Measurements from ENCODE around the gene PSMB9. TPM values are rescaled to one million over a fixed set of nuclear protein-coding genes. Genes with fewer than 3 reads are reported as not detected.

Gene PSMB9
- total and polyA plus RNA-seq, 5 donors from 2014 or later: 148 to 896 (median 525) TPM

DNA sequence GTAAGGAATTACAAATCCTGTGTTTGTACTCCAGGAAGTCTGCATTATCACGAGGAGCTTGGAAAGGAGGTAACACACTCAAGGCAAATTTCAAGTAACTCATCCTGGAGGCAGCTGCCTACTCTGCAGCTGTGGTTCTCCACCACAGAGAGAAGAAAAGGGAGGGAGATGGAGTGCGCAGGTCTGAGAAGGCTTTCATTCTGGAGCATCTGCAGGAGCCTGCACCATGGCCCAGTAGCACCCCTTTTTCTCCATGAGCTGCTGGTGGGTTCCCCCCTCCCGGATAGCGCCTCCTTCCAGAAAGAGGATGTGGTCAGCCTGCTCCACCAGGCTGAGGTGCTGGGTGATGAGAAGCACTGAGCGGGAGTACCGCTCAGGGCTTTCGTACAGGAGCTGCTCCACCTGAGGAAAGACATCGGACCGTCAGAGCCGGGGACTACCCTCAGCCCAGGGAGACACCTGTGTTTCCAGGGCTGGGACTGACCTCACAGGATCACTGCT is 8.6 kb upstream of the PSMB9 start:
- H3K36me3 Mint-ChIP-seq: peaks cover 79% of the 10 kb centered on the region
- H3K27ac ChIP-seq (ENCODE audit: insufficient read depth, low read length, poor library complexity, severe bottlenecking): peak overlapping the region; percentile 99
- H3K9me3 Mint-ChIP-seq: no peaks in the 10 kb centered on the region
- H3K9me3 ChIP-seq (ENCODE audit: control insufficient read depth in 2 of 2, low read length in 2 of 2): no peaks in the 10 kb centered on the region
- H3K27me3 Mint-ChIP-seq: peaks cover 4% of the 10 kb centered on the region
- H3K27me3 ChIP-seq (ENCODE audit: control insufficient read depth, insufficient read depth, low read length): no peaks in the 10 kb centered on the region
- H3K4me1 Mint-ChIP-seq: peaks cover 14 to 80% (median 62%) of the 10 kb centered on the region in 4 donors
- peaks cover 68% of the 10 kb centered on the region for H3K36me3 ChIP-seq (ENCODE audit: control insufficient read depth, insufficient read depth, low read length)
- DNase-seq (peak; percentile 39 to 66 (median 54)), ATAC-seq (ENCODE audit: low read depth in 2 of 2) (peak in 1 of 2 donors; percentile 3)
- H3K4me3 ChIP-seq (ENCODE audit: low read depth, low read length): peak overlapping the region; percentile 94
- H3K4me3 Mint-ChIP-seq: peak overlapping the region; percentile 96 to 99 (median 98)
- H3K27ac Mint-ChIP-seq: peak overlapping the region; percentile 100
- H3K4me1 ChIP-seq (ENCODE audit: control insufficient read depth, insufficient read depth, low read length, poor library complexity, severe bottlenecking): peaks cover 90% of the 10 kb centered on the region

DNA sequence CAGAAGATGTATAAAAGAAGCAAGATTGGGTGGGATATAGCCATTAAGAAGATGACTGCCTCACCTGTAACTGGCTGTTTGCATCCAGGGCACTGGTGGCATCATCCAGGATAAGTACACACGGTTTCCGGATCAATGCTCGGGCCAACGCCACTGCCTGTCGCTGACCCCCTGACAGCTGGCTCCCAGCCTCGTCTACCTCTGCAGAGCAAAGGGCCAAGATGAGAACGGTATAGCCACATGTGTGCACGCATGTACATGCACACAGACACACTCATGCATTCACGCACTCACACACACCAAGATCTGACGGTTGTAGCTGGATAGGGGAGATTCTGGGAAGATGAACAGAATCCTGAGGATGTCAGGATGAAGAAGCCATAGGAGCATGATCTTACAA is 7.0 kb upstream of the PSMB9 start:
- Mint-ChIP-seq H3K27me3 (peaks cover 4% of the 10 kb centered on the region), H3K9me3 (no peaks in the 10 kb centered on the region), H3K4me1 (peaks cover 13 to 80% (median 59%) of the 10 kb centered on the region in 4 donors), H3K27ac (peak overlapping the region; percentile 44 to 100 (median 81)), H3K36me3 (peaks cover 77% of the 10 kb centered on the region), H3K4me3 (peak overlapping the region; percentile 96 to 99 (median 98))
- Histone ChIP-seq H3K9me3 (ENCODE audit: control insufficient read depth in 2 of 2, low read length in 2 of 2) (no peaks in the 10 kb centered on the region), H3K27me3 (ENCODE audit: control insufficient read depth, insufficient read depth, low read length) (no peaks in the 10 kb centered on the region), H3K4me1 (ENCODE audit: control insufficient read depth, insufficient read depth, low read length, poor library complexity, severe bottlenecking) (peaks cover 90% of the 10 kb centered on the region), H3K4me3 (ENCODE audit: low read depth, low read length) (peak overlapping the region; percentile 94), H3K36me3 (ENCODE audit: control insufficient read depth, insufficient read depth, low read length) (peaks cover 69% of the 10 kb centered on the region), H3K27ac (ENCODE audit: insufficient read depth, low read length, poor library complexity, severe bottlenecking) (peak overlapping the region; percentile 99)
- ATAC-seq (ENCODE audit: low read depth in 2 of 2): no peak
- DNase-seq: no peak

DNA sequence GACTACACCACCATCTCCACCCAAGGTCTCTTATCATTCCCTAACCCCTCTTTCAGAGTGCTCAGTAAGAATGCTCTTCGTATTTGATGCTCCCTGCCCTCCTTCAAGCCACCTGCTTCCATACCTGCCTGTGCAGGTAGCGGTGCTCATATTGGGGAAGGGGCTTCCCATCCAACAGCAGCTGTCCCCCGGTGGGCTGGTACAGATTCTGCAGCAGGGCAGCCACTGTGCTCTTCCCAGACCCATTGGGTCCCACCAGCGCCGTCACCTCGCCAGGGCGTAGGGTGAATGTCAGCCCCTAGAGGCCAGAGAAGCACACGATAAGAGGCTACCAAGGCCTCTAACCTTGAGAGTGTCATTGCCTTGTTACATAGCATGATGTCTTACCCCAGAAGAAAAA is 6.2 kb upstream of the PSMB9 start:
- Histone ChIP-seq H3K36me3 (ENCODE audit: control insufficient read depth, insufficient read depth, low read length) (peaks cover 63% of the 10 kb centered on the region), H3K27ac (ENCODE audit: insufficient read depth, low read length, poor library complexity, severe bottlenecking) (peak overlapping the region; percentile 99), H3K9me3 (ENCODE audit: control insufficient read depth in 2 of 2, low read length in 2 of 2) (no peaks in the 10 kb centered on the region), H3K4me1 (ENCODE audit: control insufficient read depth, insufficient read depth, low read length, poor library complexity, severe bottlenecking) (peaks cover 90% of the 10 kb centered on the region), H3K27me3 (ENCODE audit: control insufficient read depth, insufficient read depth, low read length) (no peaks in the 10 kb centered on the region), H3K4me3 (ENCODE audit: low read depth, low read length) (peak overlapping the region; percentile 94)
- no peak for DNase-seq
- no peak for ATAC-seq (ENCODE audit: low read depth in 2 of 2)
- Mint-ChIP-seq H3K27ac (peak overlapping the region; percentile 81 to 100 (median 95)), H3K4me3 (peak overlapping the region; percentile 96 to 99 (median 98)), H3K27me3 (peaks cover 4% of the 10 kb centered on the region), H3K4me1 (peaks cover 9 to 80% (median 53%) of the 10 kb centered on the region in 4 donors), H3K9me3 (no peaks in the 10 kb centered on the region), H3K36me3 (peaks cover 78% of the 10 kb centered on the region)

DNA sequence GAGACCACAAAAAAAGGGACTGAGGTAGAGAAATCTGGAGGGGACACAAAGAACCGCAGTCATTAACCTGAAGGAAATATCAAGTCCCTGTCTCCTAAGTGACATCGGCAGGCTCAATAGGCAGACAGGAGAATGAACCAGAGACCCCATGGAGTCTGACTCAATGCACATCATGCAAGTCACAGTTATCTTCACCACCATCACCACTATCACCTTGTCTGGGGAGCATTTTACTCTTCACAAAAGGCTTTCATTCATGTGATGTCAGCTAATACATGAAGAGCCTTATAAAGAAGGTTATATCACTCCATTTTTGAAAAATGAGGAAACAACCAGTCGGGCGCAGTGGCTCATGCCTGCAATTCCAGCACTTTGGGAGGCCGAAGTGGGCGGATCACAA is 4.9 kb upstream of the PSMB9 start:
- no peak for DNase-seq
- Histone ChIP-seq H3K4me1 (ENCODE audit: control insufficient read depth, insufficient read depth, low read length, poor library complexity, severe bottlenecking) (peaks cover 81% of the 10 kb centered on the region), H3K9me3 (ENCODE audit: control insufficient read depth in 2 of 2, low read length in 2 of 2) (no peaks in the 10 kb centered on the region), H3K27me3 (ENCODE audit: control insufficient read depth, insufficient read depth, low read length) (no peaks in the 10 kb centered on the region), H3K36me3 (ENCODE audit: control insufficient read depth, insufficient read depth, low read length) (peaks cover 63% of the 10 kb centered on the region), H3K27ac (ENCODE audit: insufficient read depth, low read length, poor library complexity, severe bottlenecking) (peak overlapping the region; percentile 45), H3K4me3 (ENCODE audit: low read depth, low read length) (peak overlapping the region; percentile 94)
- peaks cover 9 to 75% (median 51%) of the 10 kb centered on the region in 4 donors for H3K4me1 Mint-ChIP-seq
- H3K4me3 Mint-ChIP-seq: peak overlapping the region; percentile 96 to 99 (median 98)
- H3K27ac Mint-ChIP-seq: peak overlapping the region; percentile 22 to 100 (median 59)
- peaks cover 75% of the 10 kb centered on the region for H3K36me3 Mint-ChIP-seq
- no peak for ATAC-seq (ENCODE audit: low read depth in 2 of 2)
- peaks cover 6% of the 10 kb centered on the region for H3K27me3 Mint-ChIP-seq
- H3K9me3 Mint-ChIP-seq: no peaks in the 10 kb centered on the region

DNA sequence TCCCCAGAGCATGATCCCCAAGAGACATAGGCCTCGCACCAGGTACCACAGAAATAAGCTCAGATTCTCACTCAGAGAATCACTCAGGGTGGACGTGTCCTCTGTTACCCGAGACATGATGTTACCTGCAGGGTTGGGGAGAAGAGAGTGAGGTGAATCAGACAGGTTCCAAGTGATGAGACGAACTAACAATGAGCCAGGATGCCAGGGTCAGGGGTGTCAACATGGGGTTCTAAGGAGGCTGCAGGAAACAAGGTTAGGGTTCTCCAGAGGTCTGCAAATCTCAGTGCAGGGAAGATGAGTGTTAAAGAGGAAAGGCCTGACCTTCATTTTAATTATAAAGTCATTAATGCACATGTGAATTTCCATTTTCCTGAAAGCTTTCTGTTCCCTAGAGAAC is 3.0 kb upstream of the PSMB9 start:
- Histone ChIP-seq H3K4me3 (ENCODE audit: low read depth, low read length) (peak overlapping the region; percentile 99), H3K27ac (ENCODE audit: insufficient read depth, low read length, poor library complexity, severe bottlenecking) (peak overlapping the region; percentile 98), H3K36me3 (ENCODE audit: control insufficient read depth, insufficient read depth, low read length) (peaks cover 53% of the 10 kb centered on the region), H3K4me1 (ENCODE audit: control insufficient read depth, insufficient read depth, low read length, poor library complexity, severe bottlenecking) (peaks cover 83% of the 10 kb centered on the region), H3K27me3 (ENCODE audit: control insufficient read depth, insufficient read depth, low read length) (no peaks in the 10 kb centered on the region), H3K9me3 (ENCODE audit: control insufficient read depth in 2 of 2, low read length in 2 of 2) (no peaks in the 10 kb centered on the region)
- DNase-seq: no peak
- H3K4me1 Mint-ChIP-seq: peaks cover 11 to 82% (median 58%) of the 10 kb centered on the region in 4 donors
- peaks cover 64% of the 10 kb centered on the region for H3K36me3 Mint-ChIP-seq
- peak overlapping the region; percentile 9 to 84 (median 74) for H3K27ac Mint-ChIP-seq
- H3K27me3 Mint-ChIP-seq: peaks cover 5% of the 10 kb centered on the region
- H3K9me3 Mint-ChIP-seq: no peaks in the 10 kb centered on the region
- peak overlapping the region; percentile 95 to 100 (median 97) for H3K4me3 Mint-ChIP-seq
- no peak for ATAC-seq (ENCODE audit: low read depth in 2 of 2)

DNA sequence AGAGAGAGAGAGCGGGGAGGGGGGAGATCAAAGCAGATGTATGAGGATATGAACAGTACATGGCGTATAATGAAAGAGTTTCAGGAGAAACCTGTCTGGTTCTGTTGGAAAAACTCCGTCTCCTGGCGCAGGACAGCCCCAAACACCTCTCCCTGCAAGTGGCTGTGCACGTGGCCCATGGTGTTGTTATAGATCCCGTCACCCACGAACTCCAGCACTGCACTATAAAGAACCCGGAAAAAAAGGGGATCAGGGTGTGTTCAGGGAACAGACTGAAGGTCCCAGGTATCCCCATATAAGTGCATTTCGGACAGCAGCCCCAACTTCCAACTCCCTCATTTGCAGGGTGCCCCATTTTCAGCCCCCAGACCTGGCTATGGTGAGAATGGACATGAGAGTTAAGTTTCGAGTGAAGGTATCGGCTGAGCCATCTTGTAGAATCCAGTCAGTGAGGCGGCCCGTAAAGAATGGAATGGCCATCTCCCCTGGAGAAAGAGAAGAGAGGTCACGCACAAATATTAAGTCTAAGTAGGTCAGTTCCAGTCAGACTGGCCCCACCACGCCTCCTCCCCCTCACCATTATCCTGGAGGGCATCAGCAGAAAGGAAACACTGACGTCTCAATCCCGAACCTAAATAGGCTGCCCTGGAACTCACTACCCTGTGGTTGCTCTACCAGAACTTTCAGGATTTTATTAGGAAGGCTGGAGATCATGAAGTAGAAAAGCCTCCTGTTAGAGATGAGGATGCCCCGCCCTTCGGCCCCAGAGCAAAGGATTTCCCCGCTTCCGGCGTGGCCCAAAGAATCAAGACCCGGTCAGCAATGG is 1.8 kb upstream of the PSMB9 start:
- H3K9me3 ChIP-seq (ENCODE audit: control insufficient read depth in 2 of 2, low read length in 2 of 2): no peaks in the 10 kb centered on the region
- Mint-ChIP-seq H3K9me3 (no peaks in the 10 kb centered on the region), H3K27me3 (peaks cover 5% of the 10 kb centered on the region), H3K36me3 (peaks cover 59% of the 10 kb centered on the region), H3K4me3 (peak overlapping the region; percentile 95 to 100 (median 97)), H3K4me1 (peaks cover 16 to 82% (median 57%) of the 10 kb centered on the region in 4 donors), H3K27ac (peak overlapping the region; percentile 98 to 100 (median 100))
- peak overlapping the region; percentile 99 for H3K4me3 ChIP-seq (ENCODE audit: low read depth, low read length)
- DNase-seq: peak in 1 of 3 donors; percentile 51
- no peaks in the 10 kb centered on the region for H3K27me3 ChIP-seq (ENCODE audit: control insufficient read depth, insufficient read depth, low read length)
- no peak for ATAC-seq (ENCODE audit: low read depth in 2 of 2)
- peaks cover 80% of the 10 kb centered on the region for H3K4me1 ChIP-seq (ENCODE audit: control insufficient read depth, insufficient read depth, low read length, poor library complexity, severe bottlenecking)
- peak overlapping the region; percentile 98 for H3K27ac ChIP-seq (ENCODE audit: insufficient read depth, low read length, poor library complexity, severe bottlenecking)
- peaks cover 46% of the 10 kb centered on the region for H3K36me3 ChIP-seq (ENCODE audit: control insufficient read depth, insufficient read depth, low read length)

DNA sequence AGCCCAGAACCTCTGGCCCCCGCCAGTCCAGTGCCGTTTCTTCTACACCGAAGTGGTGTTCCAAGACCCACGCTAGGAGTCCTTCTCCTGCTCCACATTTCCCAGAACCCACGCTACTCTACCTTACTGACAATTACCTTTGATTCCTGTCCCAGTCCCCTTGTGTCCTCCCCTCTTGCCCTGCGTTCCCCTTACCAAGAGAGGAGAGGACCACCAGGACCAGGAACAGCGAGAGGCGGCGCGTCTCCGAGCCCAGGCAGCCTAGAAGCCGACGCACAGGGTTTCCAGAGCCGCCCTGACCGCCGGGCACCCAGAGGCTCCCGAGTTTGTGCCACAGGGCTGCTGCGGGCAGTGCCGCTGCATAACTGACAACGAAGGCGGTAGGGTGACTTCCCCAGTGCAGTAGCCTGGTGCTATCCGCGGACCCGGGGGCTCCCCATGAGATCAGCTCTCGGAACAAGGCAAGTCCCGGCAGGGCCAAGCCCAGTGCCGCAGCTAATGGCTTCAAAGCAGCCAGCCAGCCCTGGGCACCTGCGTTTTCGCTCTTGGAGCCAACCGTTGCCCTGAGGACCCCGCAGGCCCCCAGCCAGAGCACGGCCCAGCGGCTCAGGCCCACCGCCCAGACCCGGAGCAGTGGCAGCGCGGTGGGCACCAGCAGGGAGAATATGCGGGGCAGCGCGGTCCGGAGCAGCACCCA is 1.0 kb upstream of the PSMB9 start:
- Histone ChIP-seq H3K36me3 (ENCODE audit: control insufficient read depth, insufficient read depth, low read length) (peaks cover 46% of the 10 kb centered on the region), H3K27me3 (ENCODE audit: control insufficient read depth, insufficient read depth, low read length) (no peaks in the 10 kb centered on the region), H3K27ac (ENCODE audit: insufficient read depth, low read length, poor library complexity, severe bottlenecking) (peak overlapping the region; percentile 98), H3K4me3 (ENCODE audit: low read depth, low read length) (peak overlapping the region; percentile 99), H3K9me3 (ENCODE audit: control insufficient read depth in 2 of 2, low read length in 2 of 2) (no peaks in the 10 kb centered on the region), H3K4me1 (ENCODE audit: control insufficient read depth, insufficient read depth, low read length, poor library complexity, severe bottlenecking) (peaks cover 80% of the 10 kb centered on the region)
- peaks cover 5% of the 10 kb centered on the region for H3K27me3 Mint-ChIP-seq
- peak overlapping the region; percentile 98 to 100 (median 100) for H3K27ac Mint-ChIP-seq
- DNase-seq: peak; percentile 45 to 50 (median 49)
- peak overlapping the region; percentile 95 to 100 (median 97) for H3K4me3 Mint-ChIP-seq
- peak; percentile 13 to 21 for ATAC-seq (ENCODE audit: low read depth in 2 of 2)
- H3K4me1 Mint-ChIP-seq: peaks cover 15 to 82% (median 52%) of the 10 kb centered on the region in 4 donors
- H3K36me3 Mint-ChIP-seq: peaks cover 56% of the 10 kb centered on the region
- H3K9me3 Mint-ChIP-seq: no peaks in the 10 kb centered on the region
